DOHH2 (cell line): ENCODE measurements around the gene TOB2.

Experiments
- CTCF ChIP-seq: fragments of 200-600 bp; sonication (generic); IDR thresholded peaks from one replicate; pipeline ENCODE4 v1.5.1; 2014; ENCODE audit warnings: antibody characterized with exemption, mild to moderate bottlenecking, low read depth, low read length; ENCODE audit not compliant: poor library complexity, severe bottlenecking
- EZH2phosphoT487 ChIP-seq: fragments of 200-600 bp; sonication (generic); IDR thresholded peaks from 2 replicates; pipeline ENCODE4 v1.6.1; 2017; ENCODE audit warnings: borderline replicate concordance, mild to moderate bottlenecking, antibody characterized with exemption, low read length, moderate library complexity, mixed read lengths

- TF ChIP-seq CTCF (no peak), EZH2phosphoT487 (no peak)
These were observed 49.3 kb downstream of the TOB2 start for GRCh38 chr22:41397143-41397811.
